Parathyroid adenoma (tissue), 2 donors: ENCODE data around the gene OLIG2.

Experiments used
- H2AFZ ChIP-seq: fragments of 300-600 bp; sonication (generic); one replicate; pipeline ENCODE4 v1.7.0; 2017; ENCODE audit warnings: antibody characterized with exemption, mild to moderate bottlenecking
- H3K27ac ChIP-seq: fragments of 300-600 bp; sonication (generic); one replicate; pipeline ENCODE4 v1.7.0; 2017
- H3K27me3 ChIP-seq: fragments of 300-600 bp; sonication (generic); one replicate; pipeline ENCODE4 v1.7.0; 2017; ENCODE audit warnings: low read length; ENCODE audit not compliant: control insufficient read depth, insufficient read depth
- H3K36me3 ChIP-seq: fragments of 300-600 bp; sonication (generic); one replicate; pipeline ENCODE4 v1.7.0; 2017; ENCODE audit warnings: low read length; ENCODE audit not compliant: control insufficient read depth, insufficient read depth
- H3K4me1 ChIP-seq: fragments of 300-600 bp; sonication (generic); one replicate; pipeline ENCODE4 v1.7.0; 2017; ENCODE audit warnings: control low read depth
- H3K4me2 ChIP-seq: fragments of 300-600 bp; sonication (generic); one replicate; pipeline ENCODE4 v1.7.0; 2017; ENCODE audit warnings: low read length
- H3K4me3 ChIP-seq: fragments of 300-600 bp; sonication (generic); one replicate; pipeline ENCODE4 v1.7.0; 2017; ENCODE audit warnings: low read depth, low read length
- H3K79me2 ChIP-seq: fragments of 300-600 bp; sonication (generic); one replicate; pipeline ENCODE4 v1.7.0; 2017; ENCODE audit warnings: control low read depth
- H3K9ac ChIP-seq: fragments of 300-600 bp; sonication (generic); one replicate; pipeline ENCODE4 v1.7.0; 2017; ENCODE audit warnings: mild to moderate bottlenecking
- H3K9me3 ChIP-seq: fragments of 300-600 bp; sonication (generic); one replicate; pipeline ENCODE4 v1.7.0; 2017; ENCODE audit warnings: low read length; ENCODE audit not compliant: control insufficient read depth
- CTCF ChIP-seq: fragments of 300-600 bp; sonication (generic); IDR thresholded peaks from one replicate; pipeline ENCODE4 v1.7.0; 2017; ENCODE audit warnings: antibody characterized with exemption, mild to moderate bottlenecking
- donor health status: primary hyperparathyroidism.

The OLIG2 gene

GRCh38 chr21:33057385-33057940 lies 31.7 kb downstream of the OLIG2 start:
- Histone ChIP-seq H2AFZ (no peak overlapping the region), H3K4me3 (no peak overlapping the region), H3K27me3 (no peaks in the 10 kb centered on the region), H3K9ac (no peak overlapping the region), H3K4me1 (no peaks in the 10 kb centered on the region), H3K79me2 (no peaks in the 10 kb centered on the region), H3K4me2 (no peak overlapping the region), H3K27ac (no peak overlapping the region), H3K9me3 (no peaks in the 10 kb centered on the region), H3K36me3 (no peaks in the 10 kb centered on the region)
- TF ChIP-seq CTCF = no peak

- H3K9me3 ChIP-seq = no peaks in the 10 kb centered on the region
- TF ChIP-seq CTCF = no peak
- no peak overlapping the region for H3K4me3 ChIP-seq
- no peaks in the 10 kb centered on the region for H3K4me1 ChIP-seq
- H2AFZ ChIP-seq = no peak overlapping the region
- H3K36me3 ChIP-seq = no peaks in the 10 kb centered on the region
- no peak overlapping the region for H3K4me2 ChIP-seq
- no peak overlapping the region for H3K27ac ChIP-seq
- H3K79me2 ChIP-seq = no peaks in the 10 kb centered on the region
- H3K9ac ChIP-seq = no peak overlapping the region
- no peaks in the 10 kb centered on the region for H3K27me3 ChIP-seq
Observed at GRCh38 chr21:33058527-33058926, 32.8 kb downstream of the OLIG2 start.

GRCh38 chr21:33058957-33059356 lies 33.2 kb downstream of the OLIG2 start:
- no peak for TF ChIP-seq CTCF
- Histone ChIP-seq H3K27ac (no peak overlapping the region), H3K4me3 (no peak overlapping the region)

GRCh38 chr21:33059380-33059841 lies 33.7 kb downstream of the OLIG2 start:
- no peak overlapping the region for H3K9ac ChIP-seq
- H2AFZ ChIP-seq = no peak overlapping the region
- no peaks in the 10 kb centered on the region for H3K4me1 ChIP-seq
- no peak overlapping the region for H3K27ac ChIP-seq
- no peaks in the 10 kb centered on the region for H3K27me3 ChIP-seq
- H3K36me3 ChIP-seq = no peaks in the 10 kb centered on the region
- TF ChIP-seq CTCF = no peak
- H3K79me2 ChIP-seq = no peaks in the 10 kb centered on the region
- H3K4me2 ChIP-seq = no peak overlapping the region
- H3K4me3 ChIP-seq = no peak overlapping the region
- H3K9me3 ChIP-seq = no peaks in the 10 kb centered on the region

More at GRCh38 chr21:33058957-33059356, 33.2 kb downstream of the OLIG2 start:
- Histone ChIP-seq H3K27me3 (no peaks in the 10 kb centered on the region), H3K9ac (no peak overlapping the region), H3K4me2 (no peak overlapping the region), H3K9me3 (no peaks in the 10 kb centered on the region), H3K36me3 (no peaks in the 10 kb centered on the region), H3K4me1 (no peaks in the 10 kb centered on the region), H3K79me2 (no peaks in the 10 kb centered on the region), H2AFZ (no peak overlapping the region)

- no peak overlapping the region for H3K27ac ChIP-seq
- no peak overlapping the region for H3K4me2 ChIP-seq
- no peak overlapping the region for H3K9ac ChIP-seq
- H3K79me2 ChIP-seq = no peaks in the 10 kb centered on the region
- no peak overlapping the region for H2AFZ ChIP-seq
- no peaks in the 10 kb centered on the region for H3K27me3 ChIP-seq
- no peak for TF ChIP-seq CTCF
- H3K9me3 ChIP-seq = no peaks in the 10 kb centered on the region
- H3K36me3 ChIP-seq = no peaks in the 10 kb centered on the region
- H3K4me3 ChIP-seq = no peak overlapping the region
- H3K4me1 ChIP-seq = no peaks in the 10 kb centered on the region
Observed at GRCh38 chr21:33061233-33061632, 35.5 kb downstream of the OLIG2 start.
